Activated naive CD4-positive, alpha-beta T cell treated with anti-CD3 and anti-CD28 coated beads, Interleukin-2, amount 50 U/mL, for 72 hours (primary cell): ENCODE measurements around the gene PLLP. TPM values are rescaled to one million over a fixed set of nuclear protein-coding genes. Genes with fewer than 3 reads are reported as not detected.
A peak's percentile ranks its signal among the peaks of the same experiment; 100 is the strongest.
"Not testable (repeated sequence)": the region's sequence is repeated elsewhere in the genome, so short reads cannot be mapped to it uniquely, and the experiment has no call there.

Source experiments
- ATAC-seq, 2 donors: fragments of 150-1000 bp; cut with Tn5 transposase; 2 replicates each; pipeline ENCODE4 v1.10.0; 2021; ENCODE audit warnings: mild to moderate bottlenecking in 2 of 2, moderate library complexity in 2 of 2
- DNase-seq, 2 donors: peaks; one replicate each; pipeline ENCODE4 v3.0.0; 2021 to 2022; ENCODE audit warnings: low spot score in 2 of 2
- H3K27ac Mint-ChIP-seq, 2 donors: one replicate each; pipeline ENCODE4 v1.8.0; 2022; ENCODE audit warnings: mild to moderate bottlenecking in 2 of 2, mixed read lengths in 2 of 2
- H3K36me3 Mint-ChIP-seq, 2 donors: one replicate each; pipeline ENCODE4 v1.8.0; 2022; ENCODE audit warnings: mixed read lengths in 2 of 2
- H3K9me3 Mint-ChIP-seq, 2 donors: one replicate each; pipeline ENCODE4 v1.8.0; 2022; ENCODE audit warnings: mixed read lengths in 2 of 2
- total RNA-seq, 2 donors: library from RNA; stranded (reverse); gene quantifications; one replicate each; pipeline ENCODE4 v1.2.3, GENCODE V29; 2022

The PLLP gene
- total RNA-seq, 2 donors from 2014 or later, result 0.35 to 0.43 TPM

GRCh38 chr16:57282510-57283213 is 1.8 kb downstream of the PLLP start:
- DNase-seq (no peak), ATAC-seq (no peak)
- H3K9me3 Mint-ChIP-seq, result no peaks in the 10 kb centered on the region
- no peak overlapping the region for H3K27ac Mint-ChIP-seq
- no peaks in the 10 kb centered on the region for H3K36me3 Mint-ChIP-seq

GRCh38 chr16:57281791-57282190 is 2.7 kb downstream of the PLLP start:
- no peaks in the 10 kb centered on the region for H3K9me3 Mint-ChIP-seq
- no peak overlapping the region for H3K27ac Mint-ChIP-seq
- DNase-seq, result no peak
- no peak for ATAC-seq
- no peaks in the 10 kb centered on the region for H3K36me3 Mint-ChIP-seq

- no peak for DNase-seq
- Mint-ChIP-seq H3K27ac (no peak overlapping the region), H3K9me3 (no peaks in the 10 kb centered on the region), H3K36me3 (no peaks in the 10 kb centered on the region)
- no peak for ATAC-seq
Observed at GRCh38 chr16:57279780-57280638, 4.5 kb downstream of the PLLP start.

GRCh38 chr16:57278494-57278893 is 6.0 kb downstream of the PLLP start:
- no peak overlapping the region for H3K27ac Mint-ChIP-seq
- H3K9me3 Mint-ChIP-seq, result no peaks in the 10 kb centered on the region
- DNase-seq, result no peak
- H3K36me3 Mint-ChIP-seq, result no peaks in the 10 kb centered on the region
- ATAC-seq, result no peak

- peak overlapping the region in 1 of 2 donors; percentile 82 for H3K27ac Mint-ChIP-seq
- no peaks in the 10 kb centered on the region for H3K36me3 Mint-ChIP-seq
- ATAC-seq (peak; percentile 92 to 99), DNase-seq (peak; percentile 39 to 73)
- H3K9me3 Mint-ChIP-seq, result no peaks in the 10 kb centered on the region
Observed at GRCh38 chr16:57277586-57277985, 6.9 kb downstream of the PLLP start.

- peak overlapping the region in 1 of 2 donors; percentile 82 for H3K27ac Mint-ChIP-seq
- no peaks in the 10 kb centered on the region for H3K36me3 Mint-ChIP-seq
- H3K9me3 Mint-ChIP-seq, result no peaks in the 10 kb centered on the region
- ATAC-seq (no peak), DNase-seq (no peak)
Observed at GRCh38 chr16:57276596-57276995, 7.9 kb downstream of the PLLP start.

- not testable (repeated sequence) for H3K36me3 Mint-ChIP-seq, DNase-seq, H3K9me3 Mint-ChIP-seq, ATAC-seq
- H3K27ac Mint-ChIP-seq, result peak overlapping the region in 1 of 2 donors; percentile 13
Observed at GRCh38 chr16:57275946-57276345, 8.5 kb downstream of the PLLP start.

- H3K36me3 Mint-ChIP-seq, result no peaks in the 10 kb centered on the region
- no peak for ATAC-seq
- no peak for DNase-seq
- no peak overlapping the region for H3K27ac Mint-ChIP-seq
- H3K9me3 Mint-ChIP-seq, result no peaks in the 10 kb centered on the region
Observed at GRCh38 chr16:57273826-57274225, 10.6 kb downstream of the PLLP start.

GRCh38 chr16:57273359-57273758 is 11.1 kb downstream of the PLLP start:
- DNase-seq, result no peak
- ATAC-seq, result no peak
- Mint-ChIP-seq H3K36me3 (no peaks in the 10 kb centered on the region), H3K9me3 (no peaks in the 10 kb centered on the region), H3K27ac (no peak overlapping the region)

- ATAC-seq (no peak), DNase-seq (no peak)
- Mint-ChIP-seq H3K27ac (peak overlapping the region; percentile 62 to 63), H3K36me3 (no peaks in the 10 kb centered on the region), H3K9me3 (no peaks in the 10 kb centered on the region)
Observed at GRCh38 chr16:57271867-57272495, 12.5 kb downstream of the PLLP start.

- Mint-ChIP-seq H3K36me3 (no peaks in the 10 kb centered on the region), H3K9me3 (no peaks in the 10 kb centered on the region), H3K27ac (no peak overlapping the region)
- DNase-seq (no peak), ATAC-seq (no peak)
Observed at GRCh38 chr16:57271063-57271345, 13.5 kb downstream of the PLLP start.

- H3K27ac Mint-ChIP-seq, result no peak overlapping the region
- no peaks in the 10 kb centered on the region for H3K36me3 Mint-ChIP-seq
- no peaks in the 10 kb centered on the region for H3K9me3 Mint-ChIP-seq
- ATAC-seq (no peak), DNase-seq (no peak)
Observed at GRCh38 chr16:57270221-57271062, 14.0 kb downstream of the PLLP start.

GRCh38 chr16:57268804-57269800 is 15.4 kb downstream of the PLLP start:
- no peaks in the 10 kb centered on the region for H3K36me3 Mint-ChIP-seq
- ATAC-seq, result peak in 1 of 2 donors; percentile 28
- H3K27ac Mint-ChIP-seq, result peak overlapping the region in 1 of 2 donors; percentile 71
- DNase-seq, result no peak
- no peaks in the 10 kb centered on the region for H3K9me3 Mint-ChIP-seq

- peak overlapping the region in 1 of 2 donors; percentile 60 for H3K27ac Mint-ChIP-seq
- not testable (repeated sequence) for ATAC-seq, DNase-seq, H3K36me3 Mint-ChIP-seq, H3K9me3 Mint-ChIP-seq
Observed at GRCh38 chr16:57267343-57267742, 17.1 kb downstream of the PLLP start.

GRCh38 chr16:57266531-57267260 is 17.8 kb downstream of the PLLP start:
- DNase-seq (no peak), ATAC-seq (peak; percentile 60 to 72)
- no peaks in the 10 kb centered on the region for H3K9me3 Mint-ChIP-seq
- peak overlapping the region; percentile 60 to 85 for H3K27ac Mint-ChIP-seq
- H3K36me3 Mint-ChIP-seq, result no peaks in the 10 kb centered on the region
